Activated CD8-positive, alpha-beta memory T cell treated with anti-CD3 and anti-CD28 coated beads for 48 hours (primary cell): ENCODE results near the gene UST.
"Not testable (repeated sequence)": the region's sequence is repeated elsewhere in the genome, so short reads cannot be mapped to it uniquely, and the experiment has no call there.

Experiments used
- DNase-seq, 3 experiments: peaks; one replicate each; pipeline ENCODE4 v3.0.0-alpha.2; 2020; ENCODE audit warnings: low read depth in 2 of 3, low spot score in 2 of 3

UST gene

DNA sequence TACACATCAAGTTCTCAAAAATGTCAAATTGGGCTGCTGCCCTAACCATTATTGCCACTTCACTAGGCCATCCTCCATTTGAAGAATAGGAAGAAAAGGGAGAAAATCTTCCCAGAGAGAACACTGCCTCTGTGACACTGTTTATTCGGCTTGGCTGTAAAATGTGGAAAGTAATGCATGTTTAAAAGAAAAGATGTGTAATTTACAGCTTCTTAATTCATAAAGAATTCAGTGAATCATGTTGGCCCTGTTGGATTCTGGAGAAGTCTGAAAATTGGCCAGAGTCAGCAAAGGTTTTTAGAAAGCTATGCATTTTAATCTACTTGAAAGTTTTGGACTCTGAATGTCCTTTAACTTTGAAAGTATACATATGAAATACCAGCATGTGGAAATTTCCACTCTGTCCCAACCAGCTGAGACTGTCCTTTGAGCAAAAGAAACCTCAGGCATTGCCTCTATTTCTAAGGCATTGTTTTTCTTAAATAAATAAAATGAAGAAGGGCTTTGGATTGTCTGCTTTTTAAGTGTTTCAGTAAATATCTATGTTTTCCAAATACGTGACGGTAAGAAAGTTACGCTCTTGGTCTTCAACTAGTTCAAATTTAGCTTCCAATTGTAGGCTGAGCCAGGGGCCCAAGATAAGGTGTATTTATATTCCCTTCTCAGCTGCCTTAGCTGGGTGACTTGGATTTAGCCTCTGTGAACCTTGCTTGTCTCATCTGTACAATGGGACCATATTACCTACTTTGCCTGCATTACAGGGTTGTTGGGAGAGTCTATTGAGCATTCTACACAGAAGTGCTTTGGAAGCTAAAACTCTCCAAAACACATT is 222.2 kb downstream of the UST start:
- no peak for DNase-seq

GRCh38 chr6:148969603-148970061 is 222.8 kb downstream of the UST start:
- no peak for DNase-seq

DNA sequence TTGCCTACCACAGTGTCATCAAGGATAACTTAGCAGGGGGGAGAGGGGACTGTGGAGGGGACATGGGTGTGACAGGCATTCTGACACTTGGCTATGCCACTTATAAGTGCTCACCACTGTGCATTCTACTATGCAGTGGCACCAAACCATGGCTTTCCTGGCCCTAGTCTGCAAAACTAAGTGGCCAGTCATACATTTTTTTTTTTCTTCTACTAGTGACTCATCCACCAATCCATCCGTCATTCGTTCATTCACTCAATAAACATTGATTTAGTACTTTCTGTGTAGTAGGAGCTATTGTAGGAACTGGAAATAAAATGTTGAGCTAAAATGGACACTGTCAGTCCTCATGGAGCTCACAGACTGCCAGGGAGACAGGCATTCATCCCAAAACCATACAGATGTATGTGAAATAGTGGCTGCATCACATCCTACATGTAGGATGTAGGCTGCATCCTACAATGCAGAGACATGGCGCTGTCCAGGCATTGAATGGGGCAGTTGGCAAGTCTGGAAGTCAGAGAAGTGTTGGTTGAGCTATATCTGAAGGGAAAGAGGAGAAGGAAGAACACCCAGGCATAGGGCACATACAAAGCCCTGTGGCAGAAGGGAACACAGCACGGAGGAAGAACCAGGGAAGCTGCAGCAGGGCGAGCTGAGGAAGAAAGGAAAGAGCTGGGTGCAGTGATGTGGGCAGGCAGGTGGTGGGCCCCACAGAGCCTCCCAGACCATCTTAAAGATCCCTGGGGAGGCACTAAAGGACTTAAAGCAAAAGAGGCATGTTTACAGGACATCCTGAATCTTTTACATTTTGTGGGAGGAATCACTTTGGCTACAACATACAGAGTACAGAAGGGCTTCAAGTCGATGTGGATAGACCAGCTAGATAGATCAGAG is 224.4 kb downstream of the UST start:
- no peak for DNase-seq

- no peak for DNase-seq
Measured at GRCh38 chr6:148972481-148972880, 225.7 kb downstream of the UST start.

DNA sequence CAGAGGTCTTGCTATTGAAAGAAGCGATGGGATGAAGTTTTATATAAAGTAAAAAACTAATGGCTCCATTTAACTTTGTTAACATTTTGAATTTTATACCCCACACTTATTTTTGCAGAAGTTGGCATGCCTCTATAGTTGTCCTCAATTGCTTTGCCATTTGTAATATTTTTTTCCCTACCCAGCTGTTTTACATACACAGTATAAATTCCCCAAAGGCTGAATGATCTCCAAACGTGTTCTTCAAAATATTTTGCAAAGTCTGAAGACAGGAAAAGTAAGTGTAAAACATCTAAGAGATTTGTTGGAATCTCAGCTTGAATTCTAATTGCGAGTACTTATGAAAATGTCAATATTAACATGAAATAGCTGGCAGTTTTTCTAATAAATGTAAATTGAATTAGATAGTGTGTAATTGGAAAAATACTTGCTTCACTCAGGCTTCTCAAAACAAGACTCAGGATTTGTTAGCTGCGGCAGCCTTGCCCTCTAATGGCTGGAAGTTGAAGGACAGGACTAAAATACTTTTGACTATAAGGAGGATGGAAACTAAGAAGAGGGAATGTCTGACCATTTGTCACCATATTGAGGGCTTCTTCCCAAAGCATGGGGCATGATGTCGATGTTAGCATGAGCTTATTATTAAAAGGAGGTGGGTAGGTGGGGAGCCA is 226.8 kb downstream of the UST start:
- DNase-seq, result no peak

DNA sequence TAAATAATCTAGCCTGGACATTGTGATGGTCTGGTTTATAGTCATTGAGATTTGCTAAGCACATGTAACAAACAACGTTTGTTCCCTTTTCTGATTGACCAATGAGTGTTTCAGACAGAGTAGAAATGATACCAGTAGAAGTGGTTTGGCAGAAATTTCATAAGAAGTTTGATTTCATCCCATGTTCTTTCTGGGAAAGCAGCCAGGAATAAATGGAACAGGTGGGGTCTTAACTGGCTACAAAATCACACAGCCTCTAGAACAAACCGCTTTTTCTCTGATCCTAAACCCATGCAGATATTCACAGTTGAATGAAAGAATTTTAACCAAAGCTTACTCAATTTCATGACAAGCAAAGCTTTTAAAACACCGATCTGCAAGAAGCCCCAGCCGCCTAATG is 227.5 kb downstream of the UST start:
- no peak for DNase-seq

GRCh38 chr6:148978298-148978697 is 231.5 kb downstream of the UST start:
- DNase-seq, result not testable (repeated sequence)

DNA sequence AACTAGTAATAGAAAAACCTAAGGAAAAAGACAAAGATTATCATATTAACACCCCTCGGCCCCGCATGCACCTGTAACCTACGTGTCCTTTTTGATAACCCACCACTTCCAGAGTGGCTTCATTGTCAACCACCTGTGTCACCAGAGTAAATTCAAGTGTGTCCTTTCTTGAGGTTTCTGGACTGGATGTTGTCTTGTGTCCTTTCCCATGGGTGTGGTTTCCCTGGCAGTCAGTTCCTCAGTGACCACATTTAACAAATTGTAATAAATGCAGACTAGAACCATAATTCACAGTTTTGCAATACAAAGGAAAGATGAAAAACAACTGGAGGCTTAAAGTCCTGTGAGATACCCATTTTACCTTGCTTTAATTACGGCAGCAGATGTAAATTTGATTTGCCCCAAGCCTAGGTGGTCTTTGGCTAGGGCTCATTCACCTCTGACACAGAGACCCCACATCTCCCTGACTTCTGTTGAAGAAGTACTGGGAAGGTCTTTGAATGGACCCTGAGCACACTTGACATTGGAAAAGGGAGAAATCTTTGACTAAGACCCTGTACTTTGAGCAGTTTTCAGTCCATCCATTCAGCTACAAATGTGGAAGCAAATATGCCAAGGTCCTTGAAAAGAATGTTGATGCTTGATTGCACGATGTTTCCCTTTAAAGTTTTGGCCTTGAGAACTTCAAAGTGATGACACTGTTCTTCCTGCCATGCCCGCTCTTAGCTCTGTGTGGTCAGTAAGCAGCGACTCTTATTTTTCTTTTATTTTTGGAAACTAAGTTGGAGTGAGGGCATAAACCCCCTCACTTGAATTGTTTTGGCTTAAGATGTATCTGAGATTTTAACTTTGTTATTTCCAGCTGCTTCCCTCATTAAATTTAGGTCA is 232.4 kb downstream of the UST start:
- DNase-seq, result no peak

DNA sequence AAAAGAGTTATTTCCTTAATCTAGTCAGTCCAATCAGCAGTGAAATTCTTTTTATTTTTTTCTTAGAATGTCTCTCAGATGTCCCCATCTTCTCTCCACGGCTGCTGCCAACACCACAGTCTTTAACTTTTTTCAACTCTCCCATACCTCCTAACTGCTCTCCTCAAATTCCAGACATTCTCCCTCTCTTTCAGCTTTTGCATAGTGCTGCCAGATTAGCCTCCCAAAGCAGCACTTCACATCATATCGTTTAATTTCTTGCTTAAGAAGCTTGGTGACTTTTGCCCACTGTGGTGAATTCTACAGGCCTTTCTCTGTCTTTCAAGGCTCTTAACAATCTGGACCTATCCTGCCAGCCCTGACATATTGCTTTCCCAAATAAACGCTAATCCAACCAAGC is 233.4 kb downstream of the UST start:
- DNase-seq, result no peak

DNA sequence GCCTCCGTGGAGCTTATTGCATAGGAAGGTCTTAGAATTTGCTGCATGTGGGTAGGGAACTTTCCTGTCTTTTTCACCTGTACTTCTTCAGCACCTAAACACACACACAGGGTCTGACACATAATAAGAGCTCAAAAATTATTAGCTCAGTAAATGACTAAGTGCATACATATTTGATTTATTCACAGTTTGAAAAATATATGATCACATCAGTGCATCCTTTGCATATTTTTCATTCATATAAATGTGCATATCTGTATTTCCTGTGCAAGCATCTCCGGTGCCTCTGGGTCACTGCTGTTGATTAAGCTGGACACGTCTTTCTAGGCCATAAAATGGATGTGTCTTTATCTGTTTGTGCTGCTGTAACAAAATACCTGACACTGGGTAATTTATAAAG is 234.7 kb downstream of the UST start:
- DNase-seq, result no peak

GRCh38 chr6:148983101-148983761 is 236.4 kb downstream of the UST start:
- DNase-seq, result no peak

DNA sequence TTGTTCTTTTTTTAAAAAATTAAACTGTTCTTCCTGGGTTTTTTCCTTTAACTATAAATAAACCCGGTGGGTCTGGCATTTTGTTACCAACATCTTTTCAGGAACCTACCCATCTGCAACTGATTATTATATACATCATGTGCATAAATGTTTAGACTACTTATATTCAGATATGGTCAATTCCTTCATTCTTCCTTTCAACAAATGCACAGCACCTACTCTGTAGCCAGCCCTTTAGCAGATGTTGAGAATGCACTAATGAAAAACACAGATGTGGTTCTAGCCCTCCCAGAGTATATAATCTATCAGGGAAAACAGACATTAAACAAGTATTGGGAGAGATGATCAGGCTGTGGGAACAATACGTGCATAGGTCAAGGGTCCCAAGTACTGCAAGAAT is 237.1 kb downstream of the UST start:
- no peak for DNase-seq

- no peak for DNase-seq
Measured at GRCh38 chr6:148984531-148985056, 237.8 kb downstream of the UST start.

- no peak for DNase-seq
Measured at GRCh38 chr6:148985499-148985898, 238.7 kb downstream of the UST start.

DNA sequence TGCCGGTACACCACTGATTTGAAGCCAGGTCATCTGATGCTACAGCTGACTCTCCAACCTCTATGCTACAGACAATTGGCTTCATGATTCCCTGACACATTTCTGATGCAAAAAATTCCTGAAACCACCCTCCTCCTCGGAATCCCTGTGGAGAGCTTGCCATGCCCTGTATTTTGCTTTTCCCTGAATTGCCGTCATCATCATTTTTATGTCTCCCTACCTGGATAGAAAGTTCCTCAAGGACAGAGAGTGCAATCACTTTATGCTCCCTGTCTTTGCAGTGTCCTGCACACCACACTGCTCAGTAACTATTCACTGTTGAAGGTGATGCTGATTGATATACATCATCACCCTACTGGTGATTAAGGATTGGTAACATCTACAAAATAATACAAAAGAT is 239.8 kb downstream of the UST start:
- no peak for DNase-seq

- DNase-seq, result no peak
Measured at GRCh38 chr6:148987982-148988381, 241.2 kb downstream of the UST start.

DNA sequence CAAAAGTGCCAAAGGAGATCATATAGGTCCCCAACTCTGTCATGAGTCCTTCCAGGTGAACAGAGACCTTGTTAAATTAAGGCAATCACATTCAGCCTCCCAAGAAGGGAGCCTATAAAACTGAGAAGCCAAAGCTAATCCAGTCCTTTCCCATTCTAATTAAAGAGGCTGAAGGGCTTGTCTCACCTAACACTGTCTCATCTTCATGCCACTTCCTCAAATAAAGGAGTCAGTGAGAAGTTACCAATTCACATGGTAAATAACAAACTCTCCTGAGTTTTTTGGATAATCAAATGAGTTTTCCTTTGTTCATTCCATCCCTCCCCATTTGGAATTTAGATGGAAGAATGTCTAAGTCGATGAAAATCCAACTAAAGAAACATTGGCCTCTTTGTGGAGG is 242.8 kb downstream of the UST start:
- no peak for DNase-seq

DNA sequence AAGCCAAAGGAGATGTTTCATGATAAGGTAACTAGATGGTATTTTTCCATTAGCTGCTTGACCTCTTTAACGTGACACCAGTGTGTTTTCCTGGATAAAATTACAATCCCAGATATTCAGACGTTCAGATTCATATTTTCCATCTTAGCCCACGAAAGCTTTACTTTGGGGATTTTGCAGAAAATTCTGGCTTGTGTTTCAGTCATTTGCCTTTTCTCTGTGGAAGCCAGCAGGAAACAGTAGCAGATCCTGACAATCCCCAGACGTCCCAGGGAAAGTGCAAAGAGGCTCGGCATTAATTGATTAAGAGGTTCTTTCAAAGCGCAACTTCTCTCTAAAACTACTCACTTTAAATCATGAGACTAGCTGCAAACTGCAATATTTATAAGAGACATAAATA is 243.6 kb downstream of the UST start:
- DNase-seq, result no peak

- no peak for DNase-seq
Measured at GRCh38 chr6:148996815-148997214, 250.0 kb downstream of the UST start.

DNA sequence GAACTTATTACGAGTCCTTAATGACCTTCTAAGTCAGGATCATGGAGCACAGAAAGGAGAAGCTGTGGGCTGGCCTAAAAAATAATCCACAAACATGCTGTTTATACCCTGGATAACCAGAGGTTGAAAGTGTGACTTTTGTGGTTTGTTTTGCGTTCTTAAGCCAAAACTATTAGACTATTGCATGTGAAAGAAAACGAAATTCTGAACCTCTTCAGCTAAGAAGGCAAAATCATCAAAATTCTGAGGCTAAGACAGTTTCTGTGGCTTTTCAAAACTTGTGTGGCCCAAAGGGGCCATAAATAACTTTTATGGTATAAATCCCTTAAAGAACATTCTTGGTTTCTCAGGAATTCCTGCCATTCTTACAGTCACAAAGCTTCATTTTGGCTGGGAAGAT is 251.0 kb downstream of the UST start:
- DNase-seq, result no peak
